Heart right ventricle (tissue), 16 donors: ENCODE measurements around the gene SERTAD2. TPM values are rescaled to one million over a fixed set of nuclear protein-coding genes. Genes with fewer than 3 reads are reported as not detected.
A peak's percentile ranks its signal among the peaks of the same experiment; 100 is the strongest.

Experiments used
- ATAC-seq, 8 donors: fragments of 200-7000 bp; cut with Tn5 transposase; one replicate each; pipeline ENCODE4 v1.9.1; 2020; ENCODE audit warnings: mild to moderate bottlenecking in 8 of 8, moderate library complexity in 8 of 8, moderate number of reproducible peaks in 1 of 8
- DNase-seq, 2 donors: peaks; one replicate each; pipeline ENCODE4 v3.0.0-alpha.2; 2020
- H3K27ac ChIP-seq, 10 donors: fragments of 200-600 bp; sonication (generic) in 2 of 10; one replicate each; pipeline versions ENCODE4 v1.5.0 to v1.8.0; 2020 to 2022; ENCODE audit warnings: mild to moderate bottlenecking in 3 of 10
- H3K27me3 ChIP-seq, 7 donors: fragments of 200-600 bp; one replicate each; pipeline ENCODE4 v1.8.0; 2021 to 2022; ENCODE audit warnings: mild to moderate bottlenecking in 2 of 7
- H3K36me3 ChIP-seq, 9 donors: fragments of 200-600 bp; sonication (generic) in 1 of 9; one replicate each; pipeline versions ENCODE4 v1.5.0 to v1.8.0; 2020 to 2022; ENCODE audit warnings: mild to moderate bottlenecking in 2 of 9
- H3K4me1 ChIP-seq, 9 donors: fragments of 200-600 bp; sonication (generic) in 1 of 9; one replicate each; pipeline versions ENCODE4 v1.5.0 to v1.8.0; 2020 to 2022; ENCODE audit warnings: mild to moderate bottlenecking in 4 of 9
- H3K4me3 ChIP-seq, 10 donors: fragments of 200-600 bp; sonication (generic) in 2 of 10; one replicate each; pipeline versions ENCODE4 v1.5.0 to v1.8.0; 2020 to 2022; ENCODE audit warnings: mild to moderate bottlenecking in 7 of 10, moderate library complexity in 2 of 10
- H3K9me3 ChIP-seq, 11 donors: fragments of 200-600 bp in 10 of 11; sonication (generic) in 2 of 11; one replicate each; pipeline versions ENCODE4 v1.5.0 to v1.8.0; 2013 to 2022; ENCODE audit warnings: mild to moderate bottlenecking in 2 of 11, control low read depth in 1 of 11, moderate library complexity in 1 of 11
- WGBS, 2 donors: extraction: QIAGEN DNeasy Blood & Tissue Kit; methylation state at CpG; one replicate each; pipeline ENCODE4 v1.1.7; 2013; ENCODE audit warnings: inconsistent platforms in 1 of 2; 5-methylcytosine and 5-hydroxymethylcytosine counted together
- intact Hi-C, 10 donors: fragments of 100-400 bp; cut with DNase I; formaldehyde crosslinking; loops; one replicate each; pipeline versions ENCODE4 v1.11.1 to v1.14.2; 2022
- polyA plus RNA-seq, 2 donors: library from polyadenylated mRNA; stranded (reverse); fragments of 200-250 nt; gene quantifications; one replicate each; pipeline ENCODE4 v1.2.3, GENCODE V29; 2013
- total RNA-seq, 10 donors: library from RNA; stranded (reverse); fragmentation: NEBNext Ultra II Directional in 3 of 10; extraction: Animal tissue kit (Norgen Biotek cat#: 25700) in 3 of 10; gene quantifications; one replicate each; pipeline versions ENCODE4 v1.2.1 to v1.2.4, GENCODE V29; 2021 to 2023
- TF ChIP-seq, protein P1 (sequence below), 9 donors: fragments of 200-600 bp; sonication (generic) in 2 of 9; IDR thresholded peaks; one replicate each; pipeline versions ENCODE4 v1.5.0 to v1.8.0; 2021 to 2022; ENCODE audit warnings: antibody characterized with exemption in 9 of 9, mild to moderate bottlenecking in 5 of 9, moderate library complexity in 1 of 9
- donor health status: Arrhythmogenic right ventricular cardiomyopathy.
- donor health status: ischemic (EF 13 %, LVEDD 7.1; RV severe dilation, severe dysfunction).
- donor health status: healthy with polysubstance abuse.
- donor health status: DM: no; HTN: yes; CAD: no.
- donor health status: DM: no; HTN: no; CAD: no.
- donor health status: ischemic (EF 25% LVEDD 6.9; RV normal size, moderate dysfunction).
- donor health status: ischemic (EF 25% LVEDD 5.7; RV mildly dilated, moderate dysfunction).
- donor health status: healthy.
- donor health status: DM: yes; HTN: yes; CAD: no.
- donor health status: Ischemic cardiomyopathy.
- donor health status: ischemic (EF 35%, LVEDD 5.7; RV mildly dilated, moderate dysfunction).
- donor health status: nonischemic (EF 11% LVEDD 7.7; RV severe dilation, severe dysfunction).
- donor health status: DM: yes; HTN: yes; CAD: no.
- donor health status: PGD.
- donor health status: ischemic (EF 29% LVEDD 5.4; RV normal size, mild dysfunction).
- donor health status: nonischemic (EF 23%, LVEDD 6.1; RV moderate dilation, normal function).

SERTAD2 gene
- total and polyA plus RNA-seq, 12 donors: 5.6 to 20.9 (median 16.0) TPM

DNA sequence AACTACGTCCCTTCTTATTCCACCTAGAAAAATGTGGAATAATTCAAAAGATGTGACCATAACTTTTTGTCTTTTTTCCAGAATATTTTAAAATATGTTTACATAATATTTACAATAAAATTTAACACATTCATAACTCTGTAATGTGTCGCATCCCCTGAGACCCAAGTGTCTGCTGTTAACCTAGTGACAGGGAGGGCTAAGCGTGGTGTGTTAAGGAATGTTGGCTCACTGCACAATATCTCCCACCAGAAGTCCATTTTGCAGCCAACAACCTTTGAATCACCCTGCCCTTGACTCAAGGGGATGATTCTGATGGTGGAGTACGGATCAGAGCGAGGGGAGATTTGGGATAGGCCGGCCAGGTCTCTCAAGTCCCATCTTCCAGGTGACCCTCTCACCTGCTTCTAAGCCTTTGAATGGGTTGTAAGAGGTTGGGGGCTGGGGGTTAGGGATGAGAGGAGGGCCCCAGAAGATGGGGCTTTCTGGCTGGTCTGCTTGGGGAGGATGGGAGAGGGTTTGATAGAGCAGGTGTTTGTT lies 43.3 kb downstream of the SERTAD2 start:
- no peaks in the 10 kb centered on the region for H3K9me3 ChIP-seq
- H3K27ac ChIP-seq: peak overlapping the region in 2 of 10 donors; percentile 85
- H3K27me3 ChIP-seq: no peaks in the 10 kb centered on the region
- WGBS, 2 donors: 94 to 96% methylated on average over 6 of the region's 6 CpGs
- no peak overlapping the region for H3K4me3 ChIP-seq
- intact Hi-C loops: no loop called here
- peaks cover 0 to 34% (median 15%) of the 10 kb centered on the region in 9 donors for H3K4me1 ChIP-seq
- DNase-seq (no peak), ATAC-seq (no peak)
- TF ChIP-seq, protein P1, sequence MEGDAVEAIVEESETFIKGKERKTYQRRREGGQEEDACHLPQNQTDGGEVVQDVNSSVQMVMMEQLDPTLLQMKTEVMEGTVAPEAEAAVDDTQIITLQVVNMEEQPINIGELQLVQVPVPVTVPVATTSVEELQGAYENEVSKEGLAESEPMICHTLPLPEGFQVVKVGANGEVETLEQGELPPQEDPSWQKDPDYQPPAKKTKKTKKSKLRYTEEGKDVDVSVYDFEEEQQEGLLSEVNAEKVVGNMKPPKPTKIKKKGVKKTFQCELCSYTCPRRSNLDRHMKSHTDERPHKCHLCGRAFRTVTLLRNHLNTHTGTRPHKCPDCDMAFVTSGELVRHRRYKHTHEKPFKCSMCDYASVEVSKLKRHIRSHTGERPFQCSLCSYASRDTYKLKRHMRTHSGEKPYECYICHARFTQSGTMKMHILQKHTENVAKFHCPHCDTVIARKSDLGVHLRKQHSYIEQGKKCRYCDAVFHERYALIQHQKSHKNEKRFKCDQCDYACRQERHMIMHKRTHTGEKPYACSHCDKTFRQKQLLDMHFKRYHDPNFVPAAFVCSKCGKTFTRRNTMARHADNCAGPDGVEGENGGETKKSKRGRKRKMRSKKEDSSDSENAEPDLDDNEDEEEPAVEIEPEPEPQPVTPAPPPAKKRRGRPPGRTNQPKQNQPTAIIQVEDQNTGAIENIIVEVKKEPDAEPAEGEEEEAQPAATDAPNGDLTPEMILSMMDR (IDR thresholded peaks at IDR 0.05): no peak
- H3K36me3 ChIP-seq: no peaks in the 10 kb centered on the region

DNA sequence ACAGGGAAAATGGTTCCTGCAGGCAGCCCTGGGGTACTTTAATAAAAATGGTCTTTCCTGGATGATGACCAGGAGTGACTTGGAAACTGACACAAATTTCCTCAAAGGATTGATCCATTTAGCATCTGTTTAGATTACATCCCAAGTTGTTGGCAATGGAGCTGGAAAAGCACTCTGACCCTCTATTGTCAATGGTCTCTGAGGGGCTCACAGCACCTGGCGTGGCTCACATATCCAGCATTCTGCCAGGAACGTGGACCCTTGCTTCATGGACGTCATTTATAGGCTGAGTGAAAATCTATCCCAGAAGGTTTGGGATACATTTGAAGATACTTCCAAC lies 43.8 kb downstream of the SERTAD2 start:
- TF ChIP-seq, protein P1 (IDR thresholded peaks at IDR 0.05): no peak
- ATAC-seq: no peak
- Histone ChIP-seq H3K27me3 (no peaks in the 10 kb centered on the region), H3K27ac (peak overlapping the region in 9 of 10 donors; percentile 66 to 92 (median 83)), H3K36me3 (no peaks in the 10 kb centered on the region), H3K9me3 (no peaks in the 10 kb centered on the region), H3K4me1 (peaks cover 0 to 34% (median 15%) of the 10 kb centered on the region in 9 donors), H3K4me3 (peak overlapping the region; percentile 47 to 79 (median 66))
- intact Hi-C loops: loop anchor here in 6 of 10 donors (2.0 to 5.0 kb wide), 5 partner anchors 32 to 262 kb away; no protein-coding TSS in a partner anchor
- no peak for DNase-seq
- 43 to 52% methylated on average over 3 of the region's 3 CpGs for WGBS, 2 donors

DNA sequence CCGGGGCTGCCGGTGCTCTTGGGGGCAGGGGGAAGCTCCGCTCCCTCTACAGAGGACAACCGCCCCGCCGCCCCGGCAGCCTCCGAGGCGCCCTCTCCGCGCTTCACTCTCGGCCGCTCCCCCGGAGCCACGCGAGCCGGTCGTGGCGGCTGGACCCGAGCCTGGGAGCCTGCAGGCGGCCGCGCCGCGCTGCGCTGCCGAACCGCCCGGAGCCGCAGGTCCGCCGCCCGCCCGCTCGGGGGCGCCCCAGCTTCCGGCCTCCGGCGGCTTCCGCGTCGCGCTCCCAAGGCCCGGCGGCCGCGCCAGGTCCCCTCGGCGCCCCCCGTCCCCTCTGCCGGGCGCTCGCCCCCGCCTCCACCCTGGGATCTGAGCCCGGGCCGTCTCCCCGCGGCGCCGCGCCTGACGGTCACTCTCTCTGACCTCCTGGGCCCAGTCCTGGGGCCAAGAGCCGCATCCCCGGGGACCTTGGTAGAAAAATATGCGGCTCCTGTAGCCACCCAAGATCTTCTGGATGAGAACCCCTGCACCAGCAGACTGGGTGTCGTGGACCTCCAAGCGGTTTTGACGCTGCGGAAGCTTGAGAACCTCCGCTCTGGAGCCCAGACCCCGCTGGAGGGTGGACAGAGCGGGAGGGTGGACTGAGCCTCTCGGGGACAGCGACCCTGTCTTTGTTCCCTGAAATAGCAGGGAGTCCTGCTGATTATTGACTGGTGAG lies 44.3 kb downstream of the SERTAD2 start:
- intact Hi-C loops: loop anchor here in 6 of 10 donors (2.0 to 5.0 kb wide), 5 partner anchors 33 to 263 kb away; no protein-coding TSS in a partner anchor
- H3K36me3 ChIP-seq: no peaks in the 10 kb centered on the region
- DNase-seq (peak; percentile 44 to 77), ATAC-seq (peak; percentile 46 to 85 (median 72))
- H3K9me3 ChIP-seq: peaks cover 0 to under 1% (median 0%) of the 10 kb centered on the region in 11 donors
- H3K4me1 ChIP-seq: peaks cover 0 to 34% (median 15%) of the 10 kb centered on the region in 9 donors
- TF ChIP-seq, protein P1 (IDR thresholded peaks at IDR 0.05): peak in 6 of 9 donors; percentile 18 to 72 (median 52)
- WGBS, 2 donors: 3% methylated on average over 48 to 74 of the region's 74 CpGs
- peak overlapping the region in 9 of 10 donors; percentile 66 to 92 (median 83) for H3K27ac ChIP-seq
- H3K4me3 ChIP-seq: peak overlapping the region; percentile 47 to 79 (median 66)
- H3K27me3 ChIP-seq: no peaks in the 10 kb centered on the region

DNA sequence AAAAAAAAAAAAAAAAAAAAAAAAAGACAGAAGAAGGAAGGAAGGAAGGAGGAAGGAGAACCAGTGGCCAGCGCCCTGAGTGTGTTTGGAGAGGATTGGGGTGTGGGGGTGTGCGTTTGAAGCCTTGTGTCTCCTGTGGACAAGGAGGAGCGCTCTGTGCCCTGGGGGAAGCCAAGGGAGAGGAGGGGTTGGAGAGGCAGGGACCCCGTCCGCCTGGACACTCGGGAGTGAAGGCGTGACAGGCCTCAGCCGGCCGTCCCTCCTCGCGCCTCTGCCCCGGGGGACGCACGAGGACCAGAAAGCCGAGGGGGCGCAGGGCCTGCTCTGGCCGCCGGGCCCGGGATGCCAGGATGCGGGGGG lies 44.9 kb downstream of the SERTAD2 start:
- peak overlapping the region in 9 of 10 donors; percentile 59 to 92 (median 83) for H3K27ac ChIP-seq
- H3K27me3 ChIP-seq: no peaks in the 10 kb centered on the region
- H3K9me3 ChIP-seq: peaks cover 0 to 4% (median 0%) of the 10 kb centered on the region in 11 donors
- WGBS, 2 donors: 18% methylated on average over 15 to 20 of the region's 20 CpGs
- intact Hi-C loops: loop anchor here in 6 of 10 donors (2.0 to 5.0 kb wide), 5 partner anchors 33 to 263 kb away; no protein-coding TSS in a partner anchor
- TF ChIP-seq, protein P1 (IDR thresholded peaks at IDR 0.05): no peak
- H3K36me3 ChIP-seq: no peaks in the 10 kb centered on the region
- H3K4me3 ChIP-seq: peak overlapping the region in 9 of 10 donors; percentile 58 to 79 (median 66)
- H3K4me1 ChIP-seq: peaks cover 0 to 34% (median 15%) of the 10 kb centered on the region in 9 donors
- ATAC-seq (peak; percentile 3 to 38 (median 13)), DNase-seq (no peak)
